Stimulated activated CD4-positive, alpha-beta T cell treated with anti-CD3 and anti-CD28 coated beads, Interleukin-12 subunit alpha, Interleukin-12 subunit beta, amount 100 ng/mL, for 48 hours (primary cell): ENCODE results near the gene CCDC182.
A peak's percentile ranks its signal among the peaks of the same experiment; 100 is the strongest.

Experiments used
- DNase-seq, 3 donors: peaks; one replicate each; pipeline ENCODE4 v3.0.0-alpha.2; 2020; ENCODE audit warnings: low read depth in 2 of 3, low spot score in 1 of 3

CCDC182 gene

GRCh38 chr17:57745242-57745641 lies at the start of gene CCDC182:
TSS of gene CCDC182 (minus strand) at chr17:57745299. CDS start at chr17:57745272, 27 bp downstream.
- DNase-seq: no peak

- DNase-seq: no peak
Observed at GRCh38 chr17:57794841-57795240, 49.7 kb upstream of the CCDC182 start.

GRCh38 chr17:57788725-57789124 lies 43.6 kb upstream of the CCDC182 start:
- DNase-seq: no peak

GRCh38 chr17:57785022-57785421 lies 39.9 kb upstream of the CCDC182 start:
- no peak for DNase-seq

GRCh38 chr17:57784226-57784895 lies 39.3 kb upstream of the CCDC182 start:
- no peak for DNase-seq

GRCh38 chr17:57783338-57783742 lies 38.2 kb upstream of the CCDC182 start:
- DNase-seq: peak; percentile 70 to 85 (median 74)

- no peak for DNase-seq
Observed at GRCh38 chr17:57782647-57783337, 37.7 kb upstream of the CCDC182 start.

GRCh38 chr17:57782062-57782490 lies 37.0 kb upstream of the CCDC182 start:
- no peak for DNase-seq

GRCh38 chr17:57781386-57782061 lies 36.4 kb upstream of the CCDC182 start:
- DNase-seq: no peak

GRCh38 chr17:57779706-57780105 lies 34.6 kb upstream of the CCDC182 start:
- no peak for DNase-seq

GRCh38 chr17:57778306-57778705 lies 33.2 kb upstream of the CCDC182 start:
- DNase-seq: no peak

- no peak for DNase-seq
Observed at GRCh38 chr17:57776366-57776765, 31.3 kb upstream of the CCDC182 start.

GRCh38 chr17:57774872-57775271 lies 29.8 kb upstream of the CCDC182 start:
- no peak for DNase-seq

- DNase-seq: no peak
Observed at GRCh38 chr17:57773557-57773956, 28.5 kb upstream of the CCDC182 start.

GRCh38 chr17:57772774-57773173 lies 27.7 kb upstream of the CCDC182 start:
- no peak for DNase-seq

GRCh38 chr17:57767561-57767960 lies 22.5 kb upstream of the CCDC182 start:
- DNase-seq: no peak

GRCh38 chr17:57766318-57766943 lies 21.3 kb upstream of the CCDC182 start:
- DNase-seq: no peak

- DNase-seq: no peak
Observed at GRCh38 chr17:57762452-57763395, 17.6 kb upstream of the CCDC182 start.

GRCh38 chr17:57761887-57762286 lies 16.8 kb upstream of the CCDC182 start:
- DNase-seq: no peak

- no peak for DNase-seq
Observed at GRCh38 chr17:57760046-57760445, 14.9 kb upstream of the CCDC182 start.

- DNase-seq: no peak
Observed at GRCh38 chr17:57758654-57759053, 13.6 kb upstream of the CCDC182 start.
